Gastroesophageal sphincter (tissue), 4 donors: ENCODE measurements around the gene IHH. TPM values are rescaled to one million over a fixed set of nuclear protein-coding genes. Genes with fewer than 3 reads are reported as not detected.

Source experiments
- ATAC-seq: fragments of 150-250 bp; one replicate; pipeline ENCODE4 v1.9.1; 2016; ENCODE audit warnings: mild to moderate bottlenecking, moderate library complexity
- H3K27ac ChIP-seq, 4 donors: fragments of 200-600 bp; sonication (generic) in 3 of 4; 1 replicate in 3 of 4; 2 replicates in 1 of 4; pipeline ENCODE4 v1.5.1; 2016 to 2019
- H3K27me3 ChIP-seq: fragments of 200-600 bp; sonication (generic); one replicate; pipeline ENCODE4 v1.5.1; 2019
- H3K36me3 ChIP-seq, 2 donors: fragments of 200-600 bp; sonication (generic); one replicate each; pipeline ENCODE4 v1.5.1; 2019; ENCODE audit warnings: control low read depth in 1 of 2
- H3K4me1 ChIP-seq, 3 donors: fragments of 200-600 bp; sonication (generic); 1 replicate in 2 of 3; 2 replicates in 1 of 3; pipeline ENCODE4 v1.5.1; 2016 to 2019; ENCODE audit warnings: control low read depth in 2 of 3
- H3K4me3 ChIP-seq, 2 donors: fragments of 200-600 bp; sonication (generic); one replicate each; pipeline ENCODE4 v1.5.1; 2019; ENCODE audit warnings: mild to moderate bottlenecking in 1 of 2, moderate library complexity in 1 of 2
- H3K9me3 ChIP-seq, 3 donors: fragments of 200-600 bp; sonication (generic); one replicate each; pipeline ENCODE4 v1.5.1; 2017 to 2019; ENCODE audit warnings: control low read depth in 2 of 3
- CTCF ChIP-seq, 4 experiments: fragments of 200-600 bp in 2 of 4; fragments of 450-650 bp in 2 of 4; sonication (generic) in 1 of 4; IDR thresholded peaks; one replicate each; pipeline ENCODE4 v1.5.1; 2017 to 2019; ENCODE audit warnings: antibody characterized with exemption in 4 of 4, mild to moderate bottlenecking in 2 of 4, moderate library complexity in 2 of 4
- EP300 ChIP-seq: sonication (generic); formaldehyde crosslinking; IDR thresholded peaks from one replicate; pipeline ENCODE4 v1.6.1; 2017; ENCODE audit warnings: antibody characterized with exemption, mild to moderate bottlenecking
- POLR2A ChIP-seq, 2 donors: fragments of 450-650 bp; IDR thresholded peaks; one replicate each; pipeline ENCODE4 v1.6.1; 2017; ENCODE audit warnings: antibody characterized with exemption in 2 of 2, mild to moderate bottlenecking in 2 of 2, moderate library complexity in 1 of 2
- POLR2AphosphoS5 ChIP-seq: sonication (generic); formaldehyde crosslinking; IDR thresholded peaks from one replicate; pipeline ENCODE4 v1.6.1; 2017; ENCODE audit warnings: antibody characterized with exemption
- WGBS, 2 donors: methylation state at CpG; one replicate each; pipeline ENCODE4 v1.1.5; 2018; ENCODE audit warnings: low coverage in 1 of 2; 5-methylcytosine and 5-hydroxymethylcytosine counted together
- total RNA-seq, 4 donors: library from RNA; depleted of rRNA; stranded (reverse); fragments of >200 nt; gene quantifications; one replicate each; pipeline ENCODE4 v1.1.0, GENCODE V29; 2016

IHH gene
- total RNA-seq, 4 donors from 2014 or later, result 0.23 TPM; not detected in 3

- peaks cover 96% of the 10 kb centered on the region for H3K27me3 ChIP-seq
- peaks cover 0 to 43% (median 38%) of the 10 kb centered on the region in 3 donors for H3K4me1 ChIP-seq
These were observed 4.4 kb downstream of the IHH start for GRCh38 chr2:219056176-219056895.

GRCh38 chr2:219054956-219055903, 5.5 kb downstream of the IHH start:
- no CpG with 5 or more reads among the region's 43 CpGs for WGBS, 2 donors
- H3K27me3 ChIP-seq, result peaks cover 96% of the 10 kb centered on the region
- no peak for TF ChIP-seq POLR2A (IDR thresholded peaks at IDR 0.05)

More at GRCh38 chr2:219056176-219056895, 4.4 kb downstream of the IHH start:
- Histone ChIP-seq H3K9me3 (no peaks in the 10 kb centered on the region), H3K36me3 (no peaks in the 10 kb centered on the region), H3K4me3 (no peak overlapping the region), H3K27ac (no peak overlapping the region)
- no peak for ATAC-seq
- TF ChIP-seq CTCF (IDR thresholded peaks at IDR 0.05) (no peak), POLR2A (IDR thresholded peaks at IDR 0.05) (no peak), EP300 (no peak), POLR2AphosphoS5 (no peak)
- WGBS, 2 donors, result 58 to 62% methylated on average over 5 to 7 of the region's 9 CpGs

GRCh38 chr2:219049282-219049681, 11.4 kb downstream of the IHH start:
- Histone ChIP-seq H3K9me3 (no peaks in the 10 kb centered on the region), H3K4me3 (no peak overlapping the region), H3K4me1 (no peaks in the 10 kb centered on the region), H3K27ac (no peak overlapping the region), H3K36me3 (no peaks in the 10 kb centered on the region), H3K27me3 (peaks cover 93% of the 10 kb centered on the region)
- no peak for ATAC-seq
- no peak for TF ChIP-seq EP300
- no peak for TF ChIP-seq CTCF (IDR thresholded peaks at IDR 0.05)
- TF ChIP-seq POLR2AphosphoS5, result no peak
- no peak for TF ChIP-seq POLR2A (IDR thresholded peaks at IDR 0.05)
- 69% methylated on average over 5 of the region's 6 CpGs; no CpG with 5 or more reads in 1 of the 2 donors for WGBS, 2 donors

More at GRCh38 chr2:219054956-219055903, 5.5 kb downstream of the IHH start:
- Histone ChIP-seq H3K9me3 (no peaks in the 10 kb centered on the region), H3K4me3 (no peak overlapping the region), H3K36me3 (no peaks in the 10 kb centered on the region), H3K27ac (no peak overlapping the region), H3K4me1 (peaks cover 0 to 32% (median 29%) of the 10 kb centered on the region in 3 donors)
- ATAC-seq, result no peak

- Histone ChIP-seq H3K36me3 (no peaks in the 10 kb centered on the region), H3K4me3 (no peak overlapping the region), H3K4me1 (no peaks in the 10 kb centered on the region), H3K27ac (no peak overlapping the region), H3K27me3 (peaks cover 96% of the 10 kb centered on the region), H3K9me3 (no peaks in the 10 kb centered on the region)
- ATAC-seq, result no peak
- 2% methylated on average over 6 of the region's 6 CpGs; no CpG with 5 or more reads in 1 of the 2 donors for WGBS, 2 donors
- TF ChIP-seq POLR2A (IDR thresholded peaks at IDR 0.05) (no peak), EP300 (no peak), POLR2AphosphoS5 (no peak), CTCF (IDR thresholded peaks at IDR 0.05) (no peak)
These were observed 14.7 kb downstream of the IHH start for GRCh38 chr2:219045937-219046550.

DNA sequence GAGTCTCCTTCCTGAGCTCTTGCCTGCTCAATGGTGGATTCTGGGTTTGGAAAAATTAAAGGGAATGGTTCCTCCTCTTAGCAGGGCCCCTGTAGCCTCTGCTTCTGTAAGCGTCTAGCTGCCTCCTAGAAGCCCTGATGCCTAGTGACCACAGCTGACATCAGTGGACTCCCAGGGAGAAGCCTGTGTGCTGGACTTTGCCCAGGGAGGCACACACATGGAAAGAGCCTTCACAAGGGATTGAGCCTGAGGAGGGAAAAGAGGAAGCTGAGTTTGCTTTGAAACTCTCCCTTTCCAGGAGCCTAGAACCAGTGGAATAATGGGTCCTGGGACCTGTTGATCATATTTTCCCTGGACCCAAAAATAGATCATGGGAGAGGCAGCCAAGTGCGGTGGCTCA, 18.0 kb downstream of the IHH start:
- H3K27me3 ChIP-seq, result peaks cover 95% of the 10 kb centered on the region
- H3K27ac ChIP-seq, result no peak overlapping the region
- no peaks in the 10 kb centered on the region for H3K36me3 ChIP-seq
- 60% methylated on average over 1 of the region's 2 CpGs; no CpG with 5 or more reads in 1 of the 2 donors for WGBS, 2 donors
- H3K4me1 ChIP-seq, result no peaks in the 10 kb centered on the region
- no peak for ATAC-seq
- no peak overlapping the region for H3K4me3 ChIP-seq
- no peaks in the 10 kb centered on the region for H3K9me3 ChIP-seq
- no peak for TF ChIP-seq POLR2AphosphoS5
